ENCODE results near the gene ACY1. TPM values are rescaled to one million over a fixed set of nuclear protein-coding genes. Genes with fewer than 3 reads are reported as not detected.

Gene ACY1
- total and polyA plus RNA-seq, 4 donors: 3.8 to 29.8 (median 24.4) TPM

GRCh38 chr3:52022323-52023100 lies 39.2 kb downstream of the ACY1 start:
- Histone ChIP-seq H3K4me3 (ENCODE audit: low read depth, low read length) (no peak overlapping the region), H3K4me1 (ENCODE audit: control insufficient read depth, insufficient read depth, low read length) (peaks cover 60% of the 10 kb centered on the region), H3K27ac (ENCODE audit: low read depth, low read length) (no peak overlapping the region), H3K36me3 (ENCODE audit: control insufficient read depth, insufficient read depth, low read length) (peaks cover 2% of the 10 kb centered on the region), H3K27me3 (ENCODE audit: control insufficient read depth, insufficient read depth, low read length) (no peaks in the 10 kb centered on the region), H3K9me3 (ENCODE audit: control insufficient read depth, insufficient read depth, low read length) (no peaks in the 10 kb centered on the region)
- 52% methylated on average over 8 of the region's 20 CpGs for whole genome bisulfite sequencing (ENCODE audit: insufficient coverage)
- no peak for DNase-seq (ENCODE audit: low read depth in 4 of 6, low spot score in 6 of 6)

GRCh38 chr3:52023101-52023770 lies 39.9 kb downstream of the ACY1 start:
- Histone ChIP-seq H3K4me1 (ENCODE audit: control insufficient read depth, insufficient read depth, low read length) (peaks cover 60% of the 10 kb centered on the region), H3K4me3 (ENCODE audit: low read depth, low read length) (no peak overlapping the region), H3K27ac (ENCODE audit: low read depth, low read length) (no peak overlapping the region), H3K27me3 (ENCODE audit: control insufficient read depth, insufficient read depth, low read length) (no peaks in the 10 kb centered on the region), H3K36me3 (ENCODE audit: control insufficient read depth, insufficient read depth, low read length) (peaks cover 2% of the 10 kb centered on the region), H3K9me3 (ENCODE audit: control insufficient read depth, insufficient read depth, low read length) (no peaks in the 10 kb centered on the region)
- 82% methylated on average over 3 of the region's 3 CpGs for WGBS (ENCODE audit: insufficient coverage)
- no peak for DNase-seq (ENCODE audit: low read depth in 4 of 6, low spot score in 6 of 6)

- Histone ChIP-seq H3K4me1 (ENCODE audit: control insufficient read depth, insufficient read depth, low read length) (peaks cover 65% of the 10 kb centered on the region), H3K4me3 (ENCODE audit: low read depth, low read length) (no peak overlapping the region), H3K36me3 (ENCODE audit: control insufficient read depth, insufficient read depth, low read length) (peaks cover 4% of the 10 kb centered on the region), H3K27ac (ENCODE audit: low read depth, low read length) (no peak overlapping the region), H3K27me3 (ENCODE audit: control insufficient read depth, insufficient read depth, low read length) (no peaks in the 10 kb centered on the region), H3K9me3 (ENCODE audit: control insufficient read depth, insufficient read depth, low read length) (no peaks in the 10 kb centered on the region)
- WGBS (ENCODE audit: insufficient coverage): 67% methylated on average over 5 of the region's 8 CpGs
- DNase-seq (ENCODE audit: low read depth in 4 of 6, low spot score in 6 of 6): no peak
These were observed 40.8 kb downstream of the ACY1 start for GRCh38 chr3:52023860-52024764.

GRCh38 chr3:52024765-52025452 lies 41.6 kb downstream of the ACY1 start:
- H3K4me1 ChIP-seq (ENCODE audit: control insufficient read depth, insufficient read depth, low read length): peaks cover 60% of the 10 kb centered on the region
- no peak for DNase-seq (ENCODE audit: low read depth in 4 of 6, low spot score in 6 of 6)
- 100% methylated on average over 1 of the region's 6 CpGs for WGBS (ENCODE audit: insufficient coverage)
- no peaks in the 10 kb centered on the region for H3K9me3 ChIP-seq (ENCODE audit: control insufficient read depth, insufficient read depth, low read length)
- H3K27ac ChIP-seq (ENCODE audit: low read depth, low read length): no peak overlapping the region
- H3K4me3 ChIP-seq (ENCODE audit: low read depth, low read length): no peak overlapping the region
- no peaks in the 10 kb centered on the region for H3K27me3 ChIP-seq (ENCODE audit: control insufficient read depth, insufficient read depth, low read length)
- peaks cover 4% of the 10 kb centered on the region for H3K36me3 ChIP-seq (ENCODE audit: control insufficient read depth, insufficient read depth, low read length)

GRCh38 chr3:52025453-52025852 lies 42.1 kb downstream of the ACY1 start:
- Histone ChIP-seq H3K9me3 (ENCODE audit: control insufficient read depth, insufficient read depth, low read length) (no peaks in the 10 kb centered on the region), H3K36me3 (ENCODE audit: control insufficient read depth, insufficient read depth, low read length) (peaks cover 4% of the 10 kb centered on the region), H3K4me3 (ENCODE audit: low read depth, low read length) (no peak overlapping the region), H3K27me3 (ENCODE audit: control insufficient read depth, insufficient read depth, low read length) (no peaks in the 10 kb centered on the region), H3K27ac (ENCODE audit: low read depth, low read length) (no peak overlapping the region), H3K4me1 (ENCODE audit: control insufficient read depth, insufficient read depth, low read length) (peaks cover 57% of the 10 kb centered on the region)
- WGBS (ENCODE audit: insufficient coverage): 64% methylated on average over 7 of the region's 7 CpGs
- no peak for DNase-seq (ENCODE audit: low read depth in 4 of 6, low spot score in 6 of 6)

- H3K36me3 ChIP-seq (ENCODE audit: control insufficient read depth, insufficient read depth, low read length): peaks cover 4% of the 10 kb centered on the region
- 43% methylated on average over 4 of the region's 4 CpGs for WGBS (ENCODE audit: insufficient coverage)
- H3K27me3 ChIP-seq (ENCODE audit: control insufficient read depth, insufficient read depth, low read length): no peaks in the 10 kb centered on the region
- no peak overlapping the region for H3K4me3 ChIP-seq (ENCODE audit: low read depth, low read length)
- peaks cover 61% of the 10 kb centered on the region for H3K4me1 ChIP-seq (ENCODE audit: control insufficient read depth, insufficient read depth, low read length)
- DNase-seq (ENCODE audit: low read depth in 4 of 6, low spot score in 6 of 6): no peak
- no peak overlapping the region for H3K27ac ChIP-seq (ENCODE audit: low read depth, low read length)
- H3K9me3 ChIP-seq (ENCODE audit: control insufficient read depth, insufficient read depth, low read length): no peaks in the 10 kb centered on the region
These were observed 42.7 kb downstream of the ACY1 start for GRCh38 chr3:52026041-52026440.

GRCh38 chr3:52028572-52028971 lies 45.2 kb downstream of the ACY1 start:
- 46% methylated on average over 8 of the region's 12 CpGs for WGBS (ENCODE audit: insufficient coverage)
- H3K4me1 ChIP-seq (ENCODE audit: control insufficient read depth, insufficient read depth, low read length): peaks cover 57% of the 10 kb centered on the region
- peaks cover 5% of the 10 kb centered on the region for H3K36me3 ChIP-seq (ENCODE audit: control insufficient read depth, insufficient read depth, low read length)
- no peaks in the 10 kb centered on the region for H3K9me3 ChIP-seq (ENCODE audit: control insufficient read depth, insufficient read depth, low read length)
- peak in 2 of 6 donors; percentile 50 to 59 for DNase-seq (ENCODE audit: low read depth in 4 of 6, low spot score in 6 of 6)
- H3K27ac ChIP-seq (ENCODE audit: low read depth, low read length): no peak overlapping the region
- H3K4me3 ChIP-seq (ENCODE audit: low read depth, low read length): no peak overlapping the region
- no peaks in the 10 kb centered on the region for H3K27me3 ChIP-seq (ENCODE audit: control insufficient read depth, insufficient read depth, low read length)

- H3K4me3 ChIP-seq (ENCODE audit: low read depth, low read length): no peak overlapping the region
- WGBS (ENCODE audit: insufficient coverage): 81% methylated on average over 8 of the region's 9 CpGs
- H3K27ac ChIP-seq (ENCODE audit: low read depth, low read length): no peak overlapping the region
- no peaks in the 10 kb centered on the region for H3K27me3 ChIP-seq (ENCODE audit: control insufficient read depth, insufficient read depth, low read length)
- H3K4me1 ChIP-seq (ENCODE audit: control insufficient read depth, insufficient read depth, low read length): peaks cover 57% of the 10 kb centered on the region
- DNase-seq (ENCODE audit: low read depth in 4 of 6, low spot score in 6 of 6): no peak
- no peaks in the 10 kb centered on the region for H3K9me3 ChIP-seq (ENCODE audit: control insufficient read depth, insufficient read depth, low read length)
- peaks cover 5% of the 10 kb centered on the region for H3K36me3 ChIP-seq (ENCODE audit: control insufficient read depth, insufficient read depth, low read length)
These were observed 45.7 kb downstream of the ACY1 start for GRCh38 chr3:52029053-52029452.

- H3K9me3 ChIP-seq (ENCODE audit: control insufficient read depth, insufficient read depth, low read length): no peaks in the 10 kb centered on the region
- no peak for DNase-seq (ENCODE audit: low read depth in 4 of 6, low spot score in 6 of 6)
- 80% methylated on average over 10 of the region's 10 CpGs for WGBS (ENCODE audit: insufficient coverage)
- H3K4me3 ChIP-seq (ENCODE audit: low read depth, low read length): no peak overlapping the region
- H3K36me3 ChIP-seq (ENCODE audit: control insufficient read depth, insufficient read depth, low read length): peaks cover 5% of the 10 kb centered on the region
- H3K27ac ChIP-seq (ENCODE audit: low read depth, low read length): no peak overlapping the region
- H3K4me1 ChIP-seq (ENCODE audit: control insufficient read depth, insufficient read depth, low read length): peaks cover 59% of the 10 kb centered on the region
- H3K27me3 ChIP-seq (ENCODE audit: control insufficient read depth, insufficient read depth, low read length): no peaks in the 10 kb centered on the region
These were observed 46.2 kb downstream of the ACY1 start for GRCh38 chr3:52029535-52029934.

All from spinal cord (tissue), 10 donors.